HG03280 (cell line): ENCODE results near the gene GHRHR.

ENCODE experiments used
- ATAC-seq: cut with Tn5 transposase; IDR thresholded peaks from one replicate; pipeline ENCODE4 v1.9.1; 2021; ENCODE audit warnings: mild to moderate bottlenecking, moderate library complexity; ENCODE audit not compliant: unreplicated experiment

The GHRHR gene

DNA sequence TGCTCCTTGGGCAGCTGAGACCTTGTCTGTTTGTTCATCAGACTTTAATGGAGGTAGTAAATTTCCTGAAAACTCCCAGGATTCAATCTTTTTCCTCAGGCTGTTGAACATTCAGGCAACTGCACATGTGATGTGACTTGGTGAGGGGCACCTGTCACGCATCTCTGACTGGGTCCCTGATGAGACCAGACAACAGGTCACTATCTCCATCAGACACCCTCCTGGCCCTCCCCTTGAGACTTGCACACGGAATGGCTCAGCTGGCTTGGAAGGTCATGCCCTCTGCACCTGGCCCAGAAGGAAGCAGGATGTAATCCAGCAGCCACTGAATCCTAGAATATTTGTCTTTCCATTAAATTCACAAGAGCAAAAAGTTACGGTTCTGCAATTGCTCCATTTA is 36.2 kb upstream of the GHRHR start:
- no peak for ATAC-seq

DNA sequence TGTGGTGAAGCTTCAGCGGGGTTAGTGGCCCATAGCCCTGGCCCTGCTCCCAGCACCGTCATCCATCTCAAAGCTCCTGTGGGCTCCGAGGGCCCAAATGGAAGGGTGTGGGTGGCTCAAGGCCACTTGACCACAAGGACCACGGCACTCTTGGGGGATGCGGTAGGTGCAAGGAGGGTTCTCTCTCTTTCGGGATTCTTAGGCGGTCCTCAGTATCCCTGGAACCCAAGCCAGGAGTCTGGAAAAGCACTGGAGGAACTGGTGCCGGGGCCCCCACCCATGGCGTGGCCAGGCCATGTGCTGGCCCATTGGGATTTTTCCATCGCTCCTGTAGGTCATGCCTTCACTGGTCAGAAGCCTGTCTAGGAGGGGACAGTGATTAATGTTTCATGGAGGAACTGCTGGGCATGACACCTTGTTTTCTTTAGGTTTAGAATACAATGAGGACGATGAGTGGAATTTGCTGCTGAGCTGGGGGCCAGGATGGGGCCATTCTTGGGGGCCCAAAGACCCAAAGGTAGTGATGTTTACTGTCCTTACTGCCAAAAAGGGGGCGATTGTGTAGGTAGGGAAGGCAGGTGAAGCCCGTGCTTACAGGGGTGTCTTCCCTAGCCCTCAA is 35.4 kb upstream of the GHRHR start:
- no peak for ATAC-seq

DNA sequence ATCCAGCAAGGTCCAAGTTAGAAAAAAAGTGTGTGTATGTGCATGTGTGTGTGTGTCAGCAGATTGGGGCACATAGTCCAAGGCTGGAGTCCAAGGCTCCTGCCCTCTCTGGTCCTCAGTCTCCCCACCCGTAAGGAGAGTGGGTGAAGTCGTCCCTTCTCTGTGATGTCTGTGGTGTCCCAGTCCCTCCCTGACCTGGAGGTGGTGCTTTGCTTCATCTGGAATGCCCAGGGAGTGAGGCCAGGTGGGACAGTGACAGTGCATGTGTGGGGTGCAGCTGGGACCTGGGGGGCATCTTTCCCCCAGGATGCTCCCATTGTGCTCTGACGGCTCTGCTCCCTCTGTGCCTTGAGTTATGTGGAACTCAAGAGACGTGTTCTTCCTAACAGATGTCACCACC is 34.1 kb upstream of the GHRHR start:
- ATAC-seq = no peak

DNA sequence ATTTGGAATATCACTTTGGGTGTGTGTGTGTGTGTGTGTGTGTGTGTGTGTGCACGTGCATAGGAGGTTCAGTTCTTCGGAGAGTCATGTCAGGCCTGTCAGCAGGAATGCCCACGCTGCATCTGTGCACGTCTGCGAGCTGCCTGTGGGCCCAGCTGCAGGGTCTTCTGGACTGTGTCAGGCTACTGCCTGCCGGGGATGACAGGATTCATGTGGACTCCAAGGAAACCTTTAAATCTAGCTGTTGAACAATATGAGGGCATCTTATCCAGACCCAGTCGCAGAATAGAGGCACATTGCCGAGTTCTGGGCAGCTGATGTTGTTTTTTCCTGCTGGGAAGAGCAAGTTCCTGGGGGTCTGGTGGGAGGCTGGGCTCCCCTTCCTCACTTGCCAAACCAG is 33.1 kb upstream of the GHRHR start:
- no peak for ATAC-seq

DNA sequence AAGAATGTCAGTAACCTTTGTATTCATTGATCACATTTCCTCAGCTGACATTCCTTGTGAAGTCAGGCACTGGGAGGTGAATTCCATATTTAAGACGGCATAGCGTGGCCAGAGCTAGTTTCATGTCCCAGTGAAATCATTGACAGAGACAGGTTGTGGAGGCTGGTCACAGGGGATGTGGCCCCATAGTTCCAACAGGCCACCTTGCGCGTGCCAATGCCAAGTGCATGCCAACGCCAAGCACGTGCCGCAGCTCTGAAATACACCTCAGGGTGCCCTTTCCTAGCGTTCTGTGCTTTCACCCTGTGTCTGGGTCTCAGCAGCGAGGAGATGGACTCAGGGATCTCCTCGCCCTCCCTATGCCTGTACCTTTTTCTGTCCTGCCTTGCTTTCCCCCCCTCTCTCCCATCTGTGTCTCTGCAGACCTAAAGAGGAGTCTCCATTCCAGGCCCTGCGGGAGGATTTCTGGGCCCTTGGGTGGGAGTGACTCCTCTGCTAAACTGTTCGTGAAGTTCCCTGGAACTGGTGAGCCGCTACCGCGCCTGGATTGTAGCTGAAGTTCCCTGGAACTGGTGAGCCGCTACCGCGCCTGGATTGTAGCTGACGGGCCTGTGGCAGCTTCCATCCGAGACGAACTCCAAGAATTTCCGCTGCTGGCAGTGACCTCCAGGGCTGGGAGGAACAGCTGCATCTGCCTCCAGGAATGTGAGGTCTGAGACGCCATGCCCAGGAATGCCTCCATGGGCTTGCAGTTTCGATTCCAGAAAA is 32.4 kb upstream of the GHRHR start:
- no peak for ATAC-seq

DNA sequence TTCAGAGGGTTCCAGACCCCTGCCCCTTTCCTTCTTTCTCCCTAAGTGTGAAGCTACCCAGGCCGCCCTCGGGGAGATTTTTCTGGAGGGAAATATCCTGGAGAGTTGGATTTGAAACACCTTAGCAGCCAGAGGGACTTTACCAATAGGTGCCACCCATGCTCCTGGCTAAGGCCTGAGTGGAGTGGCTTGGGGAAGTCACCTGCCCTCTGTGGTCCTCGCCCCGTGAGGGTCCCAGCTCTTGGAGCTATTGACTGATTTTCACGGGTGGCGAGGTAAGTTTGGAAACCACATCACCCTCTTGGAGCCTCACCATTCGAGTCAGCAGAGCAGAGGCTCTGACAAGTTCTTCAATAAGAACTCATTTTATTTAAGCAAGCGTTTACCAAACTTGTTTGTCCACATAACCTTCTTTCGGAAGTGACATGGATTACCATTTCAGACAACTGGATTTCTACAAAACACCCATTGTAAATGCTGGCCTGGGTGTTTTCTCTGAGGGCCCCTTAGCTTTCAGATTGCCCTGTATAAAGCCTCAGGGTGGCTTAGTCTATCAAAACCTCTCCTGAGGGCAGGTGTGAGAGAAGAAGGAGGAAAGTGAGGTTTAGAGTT is 31.7 kb upstream of the GHRHR start:
- ATAC-seq = no peak

DNA sequence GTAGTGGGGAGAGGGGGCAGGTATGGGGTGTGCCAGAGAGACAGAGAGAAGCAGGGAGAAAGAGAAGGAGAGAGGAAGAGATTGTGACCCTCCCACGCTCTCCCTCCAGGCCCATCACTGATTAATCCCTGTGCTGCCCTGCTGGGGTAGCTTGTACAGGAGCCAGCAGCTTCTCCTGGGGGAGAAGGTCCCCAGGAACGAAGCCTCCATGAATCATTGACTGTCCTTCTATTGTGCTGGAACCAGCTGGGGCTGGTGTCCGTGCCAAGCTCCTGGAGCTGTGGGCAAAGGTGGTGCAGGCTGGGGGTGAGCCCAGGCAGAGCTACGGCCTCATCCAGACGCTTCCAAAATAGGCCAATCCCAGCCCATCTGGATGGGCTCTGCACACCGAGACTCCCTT is 31.2 kb upstream of the GHRHR start:
- ATAC-seq = no peak

DNA sequence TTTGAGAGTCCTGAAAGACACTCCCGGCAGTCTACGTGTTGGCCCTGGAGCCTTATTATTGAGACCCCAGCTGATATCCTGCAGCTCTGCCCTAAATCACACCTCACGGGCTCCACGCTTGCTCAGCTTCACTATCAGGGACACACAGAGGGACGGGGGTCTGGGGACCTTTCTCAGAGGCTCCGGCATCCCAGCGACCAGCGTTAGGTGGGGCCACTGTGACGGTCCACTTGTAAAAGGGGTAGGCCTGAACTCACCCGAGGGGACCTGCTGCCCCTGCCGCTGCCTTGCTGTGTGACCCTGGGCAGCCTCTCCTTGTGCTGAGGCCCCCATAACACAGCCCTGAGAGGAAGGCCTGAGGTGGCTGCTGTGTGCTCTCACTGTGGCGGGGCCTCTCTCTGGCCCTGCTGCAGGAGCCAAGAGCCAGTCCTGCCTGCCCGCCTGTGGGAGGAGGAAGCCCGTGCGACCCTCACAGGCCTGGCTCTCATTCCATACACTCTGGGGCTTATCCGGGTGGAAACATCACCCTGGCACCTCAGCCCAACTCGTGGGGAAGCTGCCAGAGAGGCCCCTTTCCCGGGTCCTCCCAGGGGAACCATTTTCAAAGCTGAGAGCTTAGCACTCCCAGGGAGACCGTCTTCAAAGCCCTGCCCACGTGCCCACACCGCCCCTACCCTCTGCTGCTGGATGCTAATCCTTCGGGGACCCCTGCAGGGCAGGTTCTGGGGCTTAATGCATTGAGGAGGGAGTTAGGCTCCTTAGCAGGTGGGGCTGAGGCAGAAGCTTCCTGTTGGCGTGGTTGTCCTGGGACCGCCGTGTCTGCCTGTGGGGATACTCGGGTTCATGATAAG is 30.4 kb upstream of the GHRHR start:
- ATAC-seq = no peak

DNA sequence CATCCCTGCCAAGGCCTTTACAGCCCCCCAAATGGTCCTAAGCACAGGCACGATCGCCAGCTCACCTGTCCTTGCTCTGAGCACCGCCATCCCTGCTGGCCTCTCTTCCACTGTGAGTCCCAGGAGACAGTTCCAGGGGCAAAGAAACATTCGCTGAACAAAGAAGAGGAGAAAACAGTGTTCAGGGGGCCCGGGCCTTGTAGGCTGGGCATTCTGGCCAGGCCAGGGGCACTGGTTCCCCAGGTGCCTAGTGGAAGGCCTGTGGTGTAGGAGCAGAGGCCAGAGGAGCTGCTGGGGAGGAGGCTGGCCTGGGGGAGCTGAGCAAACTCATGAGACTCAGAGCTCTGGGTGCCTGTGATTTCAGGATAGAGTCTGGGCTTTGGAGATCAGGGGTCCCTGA is 29.5 kb upstream of the GHRHR start:
- ATAC-seq = no peak

DNA sequence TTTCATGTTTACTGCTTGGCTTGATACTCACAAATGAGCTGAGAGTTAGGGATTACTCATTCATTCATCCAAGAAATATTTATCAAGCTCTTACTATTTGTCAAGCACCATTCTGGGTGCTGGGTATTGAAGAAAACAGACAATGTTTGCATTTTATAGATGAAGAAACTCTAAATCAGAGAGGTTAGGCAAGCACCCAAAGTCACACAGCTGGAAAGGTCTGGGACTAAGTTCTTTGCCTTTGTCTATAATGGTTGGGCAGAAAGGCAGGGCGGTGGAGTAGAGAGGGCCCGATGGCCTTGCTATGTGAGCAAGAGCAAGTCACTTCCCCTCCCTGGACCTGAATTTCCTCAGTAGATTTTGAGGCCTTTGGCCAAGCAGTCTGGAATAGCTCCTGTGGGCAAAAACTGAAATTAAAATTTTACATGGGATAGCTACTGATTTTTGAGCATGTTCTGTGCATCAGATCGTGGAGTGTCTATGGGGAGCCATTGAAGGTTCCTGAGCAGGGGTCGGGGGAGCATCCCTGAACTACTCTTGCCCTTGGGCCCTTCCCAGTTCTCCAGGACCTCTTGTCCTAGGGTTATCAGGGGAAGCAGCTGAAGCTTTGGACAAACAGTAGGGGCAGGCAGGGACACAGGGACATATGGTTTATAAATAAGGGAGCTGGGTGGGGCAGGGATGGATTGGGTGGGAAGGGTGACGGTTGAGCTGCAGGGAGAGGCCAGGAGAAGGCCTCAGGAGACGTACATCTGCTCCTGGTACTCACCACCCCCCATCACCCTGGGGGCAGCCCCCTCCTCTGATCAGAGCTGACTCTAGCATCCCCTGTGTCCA is 28.8 kb upstream of the GHRHR start:
- no peak for ATAC-seq

DNA sequence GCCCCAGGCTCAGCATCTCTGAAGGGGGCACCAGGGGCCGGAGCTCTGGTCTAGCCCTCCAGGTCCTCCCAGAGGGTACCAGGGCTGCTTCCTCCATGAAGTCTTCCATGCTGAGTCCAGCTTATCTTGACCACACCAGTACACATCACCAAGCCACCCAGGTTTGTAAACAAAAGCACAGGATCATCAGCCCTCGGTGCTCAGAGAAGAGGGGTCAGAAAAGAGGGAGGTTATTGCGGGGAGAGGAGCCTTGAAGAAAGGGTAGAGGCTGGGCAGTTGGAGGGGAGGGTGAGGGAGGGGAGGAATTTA is 28.2 kb upstream of the GHRHR start:
- no peak for ATAC-seq

DNA sequence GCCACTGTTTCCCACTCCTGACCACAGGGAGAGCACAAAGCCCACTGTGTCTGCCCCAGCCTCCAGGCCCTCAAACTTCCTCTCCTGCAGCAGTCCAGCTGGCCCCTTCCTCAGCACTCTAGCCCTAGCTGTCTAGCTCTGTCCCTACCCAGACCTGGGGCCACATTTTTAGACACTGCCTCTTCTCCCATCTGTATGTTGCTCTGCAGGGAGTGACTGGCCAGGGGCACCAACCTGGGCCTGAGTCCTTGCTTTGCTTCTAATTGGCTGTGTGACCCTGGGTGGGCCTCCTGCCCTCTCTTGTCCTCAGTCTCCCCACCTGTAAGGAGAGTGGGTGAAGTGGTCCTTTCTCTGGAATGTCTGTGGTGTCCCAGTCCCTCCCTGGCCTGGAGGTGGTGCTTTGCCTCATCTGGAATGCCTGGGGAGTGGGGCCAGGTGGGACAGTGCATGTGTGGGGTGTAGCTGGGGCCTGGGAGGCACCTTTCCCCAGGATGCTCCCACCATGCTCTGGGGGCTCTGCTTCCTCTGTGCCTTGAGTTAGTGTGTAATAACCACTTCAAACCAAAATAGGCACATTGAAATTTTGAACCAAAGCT is 27.0 kb upstream of the GHRHR start:
- ATAC-seq = no peak

DNA sequence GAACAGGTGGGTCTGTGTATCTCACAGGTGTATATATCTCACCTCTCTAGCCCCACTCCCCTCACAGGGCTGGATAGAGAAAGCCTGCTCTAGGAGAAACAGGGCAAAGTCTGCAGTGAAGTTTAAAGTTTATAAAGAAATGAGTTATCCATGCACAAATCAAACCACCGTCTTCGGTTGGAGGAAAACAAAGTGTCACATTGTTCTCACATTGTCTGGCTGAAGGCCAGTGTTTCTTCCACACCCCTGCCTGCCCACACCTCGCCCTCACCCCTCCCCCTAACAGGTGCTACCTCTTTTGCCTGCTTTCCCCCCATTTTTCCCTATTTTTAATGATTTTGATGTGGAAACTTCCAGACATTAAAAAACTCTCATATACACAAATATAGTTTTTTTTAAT is 26.3 kb upstream of the GHRHR start:
- no peak for ATAC-seq

DNA sequence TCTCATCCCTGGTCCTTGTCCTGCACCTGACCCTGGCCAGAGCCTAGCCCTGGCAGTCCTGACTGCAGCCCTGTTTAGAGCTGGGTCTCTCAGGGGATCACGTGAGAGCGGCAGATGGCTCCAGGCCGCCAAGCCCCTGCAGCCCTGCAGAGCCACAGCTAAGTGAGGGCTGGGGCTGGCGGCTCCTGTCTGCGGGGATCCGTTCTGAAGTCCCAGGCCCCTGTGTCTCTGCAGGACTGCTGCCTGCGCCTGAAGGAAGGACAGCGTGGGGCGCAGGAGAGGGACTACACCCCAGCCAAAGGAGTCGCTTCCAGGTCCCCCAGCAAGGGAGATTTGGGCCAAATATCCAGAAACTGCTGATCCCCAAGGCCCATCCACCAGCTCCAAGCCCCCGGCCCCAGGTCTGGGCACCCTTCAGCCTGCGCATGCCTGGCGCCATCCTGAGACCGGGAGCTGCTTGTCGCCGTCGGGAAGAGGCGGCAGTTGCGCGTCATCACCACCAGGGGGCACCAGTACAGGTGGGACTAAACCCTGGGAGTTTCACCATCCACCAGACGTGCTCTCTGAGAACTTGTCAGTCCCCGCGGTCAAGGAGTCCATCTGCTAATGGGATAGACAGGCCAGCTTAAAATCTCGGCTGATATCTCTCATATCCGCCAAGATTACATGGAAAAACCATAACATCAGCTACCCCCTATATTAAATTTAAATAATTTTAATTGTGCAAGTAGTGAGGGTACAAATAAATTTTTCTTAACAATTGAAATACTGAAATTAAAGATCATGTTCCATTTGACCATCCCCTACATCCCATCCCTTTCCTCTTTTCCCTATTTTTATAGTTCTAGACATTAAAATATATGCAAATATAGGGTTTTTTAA is 25.1 kb upstream of the GHRHR start:
- ATAC-seq = peak; percentile 84

DNA sequence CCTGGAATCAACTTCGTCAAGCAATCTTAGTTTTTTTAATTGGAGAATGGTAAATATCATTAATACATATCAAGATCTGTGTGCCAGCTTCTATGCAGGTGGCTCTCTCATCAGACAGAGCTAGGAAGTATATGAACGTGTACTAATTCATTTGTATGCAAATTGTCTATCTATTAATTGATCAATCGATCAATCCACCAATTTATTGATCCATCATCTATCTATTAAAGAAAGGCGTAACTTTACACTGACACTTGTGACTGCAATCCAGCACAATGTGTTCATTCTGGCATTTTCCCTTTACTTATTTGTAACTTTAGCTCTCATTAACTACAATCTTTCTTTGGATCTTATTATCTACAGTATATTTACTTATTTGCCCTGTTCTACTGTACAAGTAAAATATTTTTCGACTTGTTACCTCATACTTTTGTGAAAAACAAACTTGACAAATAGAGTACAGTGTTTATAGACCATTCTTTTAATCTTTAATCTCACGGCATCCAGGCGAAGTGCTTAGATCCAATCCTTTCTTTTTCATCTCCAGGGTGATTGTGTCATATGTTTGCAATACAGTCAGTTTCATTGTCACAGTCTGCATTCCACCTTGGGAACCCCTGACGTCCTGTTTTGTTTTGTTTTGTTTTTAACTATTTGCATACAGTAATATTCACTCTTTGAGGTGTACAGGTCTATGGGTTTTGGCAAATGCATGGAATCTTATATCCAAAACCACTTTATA is 22.0 kb upstream of the GHRHR start:
- no peak for ATAC-seq

DNA sequence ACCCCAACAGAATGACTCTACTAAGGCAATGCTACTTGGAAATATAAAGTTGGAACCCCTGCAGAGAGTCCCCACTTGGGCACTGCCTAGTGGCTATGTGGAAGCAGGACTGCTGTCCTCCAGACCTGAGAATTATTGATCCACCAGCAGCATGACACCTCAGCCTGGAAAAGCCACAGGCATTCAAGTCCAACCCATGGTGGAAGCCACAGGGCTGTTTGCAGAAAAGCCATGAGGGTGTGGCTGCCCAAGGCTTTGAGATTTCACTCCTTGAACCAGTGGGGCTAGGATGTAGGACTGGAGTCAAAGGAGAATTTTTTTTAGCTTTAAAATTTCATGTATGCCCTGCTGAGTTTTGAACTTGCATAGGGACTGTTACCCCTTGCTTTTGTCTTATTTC is 13.6 kb upstream of the GHRHR start:
- ATAC-seq = no peak

DNA sequence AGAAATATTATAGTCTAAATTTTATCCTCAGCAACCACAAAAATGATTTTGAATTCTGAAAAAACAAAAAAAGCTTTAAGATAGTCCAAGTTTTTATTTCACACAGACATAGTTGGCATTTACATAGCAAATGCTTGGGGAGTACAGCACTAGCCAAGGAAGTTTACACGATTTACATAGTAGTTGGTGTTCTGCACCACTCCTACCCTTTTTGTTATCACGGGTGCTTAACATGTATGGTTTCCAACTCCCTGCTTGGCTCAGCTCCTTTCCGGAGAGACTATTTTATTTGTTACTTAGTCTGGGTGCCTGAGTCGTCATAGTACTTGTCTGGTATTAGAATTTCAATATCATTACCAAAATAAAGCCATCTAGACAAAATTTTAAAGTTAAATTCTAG is 8.8 kb upstream of the GHRHR start:
- ATAC-seq = no peak

DNA sequence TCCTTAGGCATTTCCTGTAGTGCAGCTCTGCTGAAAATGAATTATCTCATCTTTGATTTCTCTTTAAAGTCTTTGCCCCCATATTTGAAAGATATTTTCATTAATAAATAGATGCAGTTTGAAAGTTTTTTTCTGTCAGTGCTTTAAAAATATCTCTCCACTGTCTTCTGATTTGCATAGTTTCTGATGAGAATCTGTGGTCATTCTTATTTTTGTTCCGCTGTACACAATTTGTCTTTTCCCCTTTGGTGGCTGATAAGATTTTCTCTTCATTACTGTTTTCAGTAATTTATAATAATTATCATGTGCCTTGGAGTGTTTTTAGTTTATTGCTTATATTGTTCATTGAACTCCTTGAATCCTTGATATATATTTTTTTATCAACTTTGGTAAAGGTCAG is 7.0 kb upstream of the GHRHR start:
- ATAC-seq = no peak

DNA sequence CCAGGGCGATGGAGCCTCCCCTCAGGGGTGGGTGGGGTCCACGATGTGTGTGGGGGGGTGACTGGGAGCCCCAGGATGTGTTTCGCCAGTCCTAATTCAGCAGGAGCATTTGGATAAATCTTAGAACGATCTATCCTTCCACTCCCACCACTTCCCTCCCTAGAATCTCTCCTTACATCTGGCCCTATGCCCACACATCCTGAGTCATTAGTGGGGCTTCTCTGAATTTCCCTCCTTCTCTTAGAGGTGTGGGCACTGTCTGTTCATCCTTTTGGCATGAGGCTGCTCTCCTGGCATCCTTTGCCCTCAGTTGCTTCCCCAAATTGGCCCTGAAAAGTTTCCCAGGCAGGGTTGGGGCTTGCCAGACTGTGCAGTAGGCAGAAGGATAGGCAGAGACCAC is 1.6 kb downstream of the GHRHR start:
- no peak for ATAC-seq
